Tongue (tissue), 2 donors: ENCODE measurements around the gene ASL. TPM values are rescaled to one million over a fixed set of nuclear protein-coding genes. Genes with fewer than 3 reads are reported as not detected.
A peak's percentile ranks its signal among the peaks of the same experiment; 100 is the strongest.
"Not testable (repeated sequence)": the region's sequence is repeated elsewhere in the genome, so short reads cannot be mapped to it uniquely, and the experiment has no call there.

Source experiments
- DNase-seq: peaks from one replicate; pipeline ENCODE4 v3.0.0-alpha.2; 2015
- total RNA-seq: library from RNA; depleted of rRNA; stranded (reverse); fragments of >200 nt; gene quantifications from one replicate; pipeline ENCODE4 v1.2.3, GENCODE V29; 2014

Gene ASL
- total RNA-seq, 1 donor from 2014 or later, result 9.8 TPM

- DNase-seq, result no peak
Measured at GRCh38 chr7:66119245-66119850, 43.7 kb downstream of the ASL start.

- DNase-seq, result no peak
Measured at GRCh38 chr7:66123175-66123528, 47.5 kb downstream of the ASL start.

- DNase-seq, result not testable (repeated sequence)
Measured at GRCh38 chr7:66124569-66124861, 48.9 kb downstream of the ASL start.

- no peak for DNase-seq
Measured at GRCh38 chr7:66125052-66125694, 49.6 kb downstream of the ASL start.

GRCh38 chr7:66125781-66126352 lies 50.2 kb downstream of the ASL start:
- not testable (repeated sequence) for DNase-seq

GRCh38 chr7:66127172-66127571 lies 51.6 kb downstream of the ASL start:
- DNase-seq, result not testable (repeated sequence)

- DNase-seq, result no peak
Measured at GRCh38 chr7:66138994-66139752, 63.6 kb downstream of the ASL start.

- peak; percentile 79 for DNase-seq
Measured at GRCh38 chr7:66140924-66141323, 65.3 kb downstream of the ASL start.

- peak; percentile 41 for DNase-seq
Measured at GRCh38 chr7:66142334-66142733, 66.7 kb downstream of the ASL start.

GRCh38 chr7:66142996-66143395 lies 67.4 kb downstream of the ASL start:
- peak; percentile 43 for DNase-seq

Other genes starting within 250 kb of the ASL start
- gene VKORC1L1, start 202.7 kb upstream of the ASL start, total RNA-seq, result 25.7 TPM
- gene GUSB, start 93.6 kb upstream of the ASL start, total RNA-seq, result 38.8 TPM
- gene CRCP, start 39.0 kb downstream of the ASL start, total RNA-seq, result 26.3 TPM
- 34.0 TPM for gene TPST1, start 129.5 kb downstream of the ASL start, total RNA-seq